NCI-H2107 treated with DMSO at 0.1 percent for 48 hours (cell line): Measurements from ENCODE around the gene LTBP4.
"Not testable (repeated sequence)": the region's sequence is repeated elsewhere in the genome, so short reads cannot be mapped to it uniquely, and the experiment has no call there.

Source experiments
- DNase-seq: peaks from one replicate; lab custom pipeline; 2025; ENCODE audit not compliant: unreplicated experiment; lab: John Stamatoyannopoulos, UW

Gene LTBP4

GRCh38 chr19:40571831-40572495, 29.2 kb upstream of the LTBP4 start:
- DNase-seq = no peak

- no peak for DNase-seq
These were observed 25.8 kb upstream of the LTBP4 start for GRCh38 chr19:40575326-40575725.

- DNase-seq = no peak
These were observed 25.0 kb upstream of the LTBP4 start for GRCh38 chr19:40576151-40576584.

- DNase-seq = peak; percentile 61
These were observed 24.4 kb upstream of the LTBP4 start, which contains the start of gene SHKBP1 for GRCh38 chr19:40576585-40577451. Gene SHKBP1, plus strand, starts transcription at chr19:40576873. Its CDS starts 27 bp downstream, at chr19:40576900.

GRCh38 chr19:40578442-40578908, 22.7 kb upstream of the LTBP4 start:
- DNase-seq = no peak

GRCh38 chr19:40580619-40581018, 20.6 kb upstream of the LTBP4 start:
- DNase-seq = no peak

GRCh38 chr19:40581531-40581930, 19.6 kb upstream of the LTBP4 start:
- DNase-seq = no peak

GRCh38 chr19:40582467-40582866, 18.7 kb upstream of the LTBP4 start:
- no peak for DNase-seq

GRCh38 chr19:40583283-40583682, 17.9 kb upstream of the LTBP4 start:
- DNase-seq = no peak

- no peak for DNase-seq
These were observed 17.2 kb upstream of the LTBP4 start for GRCh38 chr19:40584007-40584406.

GRCh38 chr19:40585241-40585981, 15.8 kb upstream of the LTBP4 start:
- DNase-seq = no peak

GRCh38 chr19:40585982-40586422, 15.2 kb upstream of the LTBP4 start:
- no peak for DNase-seq

GRCh38 chr19:40586611-40587010, 14.6 kb upstream of the LTBP4 start:
- DNase-seq = no peak

GRCh38 chr19:40588110-40588854, 12.9 kb upstream of the LTBP4 start:
- DNase-seq = no peak

GRCh38 chr19:40588926-40589569, 12.1 kb upstream of the LTBP4 start:
- no peak for DNase-seq

GRCh38 chr19:40589591-40590429, 11.4 kb upstream of the LTBP4 start:
- DNase-seq = no peak

GRCh38 chr19:40590464-40591265, 10.5 kb upstream of the LTBP4 start:
- no peak for DNase-seq

GRCh38 chr19:40591724-40592123, 9.4 kb upstream of the LTBP4 start:
- DNase-seq = not testable (repeated sequence)
